Thoracic aorta (tissue), 2 donors: ENCODE measurements around the gene RAB5IF. TPM values are rescaled to one million over a fixed set of nuclear protein-coding genes. Genes with fewer than 3 reads are reported as not detected.

ENCODE experiments used
- ATAC-seq: fragments of 150-250 bp; one replicate; pipeline ENCODE4 v1.8.0; 2017; ENCODE audit warnings: low read depth; ENCODE audit not compliant: insufficient number of reproducible peaks, low FRiP score
- DNase-seq: peaks from one replicate; pipeline ENCODE4 v3.0.0-alpha.2; 2020; ENCODE audit warnings: low spot score
- H3K27ac ChIP-seq, 2 donors: fragments of 200-600 bp; sonication (generic); 1 replicate in 1 of 2; 2 replicates in 1 of 2; pipeline ENCODE4 v1.5.1; 2016; ENCODE audit warnings: mild to moderate bottlenecking in 2 of 2, moderate library complexity in 2 of 2
- H3K27me3 ChIP-seq: fragments of 200-600 bp; sonication (generic); replicated peaks from 2 replicates; pipeline ENCODE4 v1.6.0; 2016; ENCODE audit warnings: mild to moderate bottlenecking; ENCODE audit not compliant: insufficient read depth
- H3K36me3 ChIP-seq: fragments of 200-600 bp; sonication (generic); one replicate; pipeline ENCODE4 v1.5.1; 2016
- H3K4me1 ChIP-seq, 2 donors: fragments of 200-600 bp; sonication (generic); 1 replicate in 1 of 2; 2 replicates in 1 of 2; pipeline versions ENCODE4 v1.5.1 to v1.6.0; 2016; ENCODE audit warnings: low read depth in 2 of 2, mild to moderate bottlenecking in 1 of 2; ENCODE audit not compliant: control insufficient read depth in 1 of 2
- H3K4me3 ChIP-seq: fragments of 200-600 bp; sonication (generic); 2 replicates; pipeline ENCODE4 v1.5.1; 2016; ENCODE audit warnings: mild to moderate bottlenecking
- H3K9me3 ChIP-seq: fragments of 200-600 bp; sonication (generic); 2 replicates; pipeline ENCODE4 v1.5.1; 2016
- CTCF ChIP-seq: fragments of 200-600 bp; sonication (generic); IDR thresholded peaks from one replicate; pipeline ENCODE4 v1.5.1; 2019; ENCODE audit warnings: antibody characterized with exemption
- total RNA-seq, 2 donors: library from RNA; depleted of rRNA; stranded (reverse); fragments of >200 nt; gene quantifications; one replicate each; pipeline versions ENCODE4 v1.1.0 to v1.2.3, GENCODE V29; 2016

RAB5IF gene
- total RNA-seq, 2 donors from 2014 or later = 52.0 to 72.1 TPM

GRCh38 chr20:36646678-36647077, 41.1 kb downstream of the RAB5IF start:
- no peak overlapping the region for H3K27ac ChIP-seq

GRCh38 chr20:36647196-36648121, 41.9 kb downstream of the RAB5IF start:
- DNase-seq (no peak), ATAC-seq (no peak)
- H3K9me3 ChIP-seq = no peaks in the 10 kb centered on the region
- no peak overlapping the region for H3K27ac ChIP-seq
- H3K4me3 ChIP-seq = no peak overlapping the region
- H3K4me1 ChIP-seq = no peaks in the 10 kb centered on the region
- TF ChIP-seq CTCF = no peak
- no peaks in the 10 kb centered on the region for H3K27me3 ChIP-seq
- peaks cover 13% of the 10 kb centered on the region for H3K36me3 ChIP-seq

More at GRCh38 chr20:36646678-36647077, 41.1 kb downstream of the RAB5IF start:
- no peak for ATAC-seq
- Histone ChIP-seq H3K9me3 (no peaks in the 10 kb centered on the region), H3K4me1 (no peaks in the 10 kb centered on the region), H3K27me3 (no peaks in the 10 kb centered on the region), H3K36me3 (peaks cover 6% of the 10 kb centered on the region), H3K4me3 (no peak overlapping the region)
- TF ChIP-seq CTCF = no peak
- no peak for DNase-seq

DNA sequence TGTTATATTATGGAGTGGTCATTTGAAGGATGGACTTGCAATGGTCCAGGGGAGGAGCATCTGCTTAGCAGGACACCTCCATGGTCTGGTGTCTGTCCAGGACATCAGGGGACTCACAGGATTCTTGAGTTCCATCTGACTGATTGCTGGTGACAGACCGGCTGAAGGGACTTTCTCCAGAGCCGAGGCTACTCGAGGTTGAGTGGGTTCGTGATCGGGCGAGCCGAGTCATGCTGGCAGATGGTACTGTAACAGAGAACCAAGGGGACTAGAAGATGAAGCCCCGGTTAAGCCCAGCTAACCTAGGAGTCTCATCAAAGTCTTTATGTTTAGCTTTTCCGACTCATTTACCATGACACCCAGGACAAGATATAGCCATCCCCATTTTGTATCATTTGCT, 47.9 kb downstream of the RAB5IF start:
- Histone ChIP-seq H3K4me3 (no peak overlapping the region), H3K9me3 (no peaks in the 10 kb centered on the region), H3K27me3 (no peaks in the 10 kb centered on the region), H3K4me1 (no peaks in the 10 kb centered on the region), H3K36me3 (peaks cover 34% of the 10 kb centered on the region), H3K27ac (no peak overlapping the region)
- ATAC-seq = no peak
- DNase-seq = no peak
- TF ChIP-seq CTCF = no peak

GRCh38 chr20:36654506-36654905, 48.9 kb downstream of the RAB5IF start:
- H3K9me3 ChIP-seq = no peaks in the 10 kb centered on the region
- no peak overlapping the region for H3K27ac ChIP-seq
- no peaks in the 10 kb centered on the region for H3K4me1 ChIP-seq
- TF ChIP-seq CTCF = no peak
- H3K36me3 ChIP-seq = peaks cover 34% of the 10 kb centered on the region
- DNase-seq (no peak), ATAC-seq (no peak)
- H3K4me3 ChIP-seq = no peak overlapping the region
- no peaks in the 10 kb centered on the region for H3K27me3 ChIP-seq

GRCh38 chr20:36655004-36655403, 49.4 kb downstream of the RAB5IF start:
- H3K4me3 ChIP-seq = no peak overlapping the region
- no peaks in the 10 kb centered on the region for H3K4me1 ChIP-seq
- H3K9me3 ChIP-seq = no peaks in the 10 kb centered on the region
- H3K36me3 ChIP-seq = peaks cover 34% of the 10 kb centered on the region
- TF ChIP-seq CTCF = no peak
- H3K27ac ChIP-seq = no peak overlapping the region
- DNase-seq = no peak
- no peaks in the 10 kb centered on the region for H3K27me3 ChIP-seq
- ATAC-seq = no peak
